Keratinocyte (primary cell): ENCODE data around the gene CORO2B. TPM values are rescaled to one million over a fixed set of nuclear protein-coding genes. Genes with fewer than 3 reads are reported as not detected.

Experiments
- DNase-seq: peaks from one replicate; pipeline ENCODE4 v3.0.0-alpha.2; 2011; ENCODE audit warnings: low read depth, missing footprints, low spot score
- FAIRE-seq: peaks from 2 replicates; lab custom pipeline; 2011; peaks lifted over from hg19 to GRCh38; lab: Jason Lieb, UNC
- H2AFZ ChIP-seq: 2 replicates; pipeline ENCODE4 v1.6.0; 2012; ENCODE audit warnings: low read length, control low read depth, inconsistent platforms; ENCODE audit not compliant: control insufficient read depth
- H3K27ac ChIP-seq: 2 replicates; pipeline ENCODE4 v1.5.1; 2011; ENCODE audit warnings: low read length; ENCODE audit not compliant: control insufficient read depth, insufficient read depth
- H3K27me3 ChIP-seq: 3 replicates; pipeline ENCODE4 v1.6.0; 2011; ENCODE audit warnings: low read length; ENCODE audit not compliant: control insufficient read depth, insufficient read depth; ENCODE audit errors: extremely low read depth
- H3K36me3 ChIP-seq, 2 experiments: 2 replicates in 1 of 2; 3 replicates in 1 of 2; pipeline ENCODE4 v1.5.1; 2011; ENCODE audit warnings: low read length in 2 of 2, mild to moderate bottlenecking in 1 of 2; ENCODE audit not compliant: control insufficient read depth in 2 of 2, insufficient read depth in 2 of 2; ENCODE audit errors: extremely low read depth in 1 of 2
- H3K4me1 ChIP-seq: 3 replicates; pipeline ENCODE4 v1.5.1; 2011; ENCODE audit warnings: low read length; ENCODE audit not compliant: control insufficient read depth, insufficient read depth; ENCODE audit errors: extremely low read depth
- H3K4me2 ChIP-seq: 3 replicates; pipeline ENCODE4 v1.6.0; 2011; ENCODE audit warnings: low read depth, low read length; ENCODE audit not compliant: control insufficient read depth, insufficient read depth; ENCODE audit errors: extremely low read depth
- H3K4me3 ChIP-seq, 3 experiments: fragments of 200-600 bp in 1 of 3; sonication (generic) in 1 of 3; 2 replicates in 2 of 3; 3 replicates in 1 of 3; pipeline ENCODE4 v1.5.1; 2011 to 2016; ENCODE audit warnings: low read length in 3 of 3, mild to moderate bottlenecking in 3 of 3, control low read depth in 2 of 3, inconsistent platforms in 1 of 3, low read depth in 1 of 3, mixed read lengths in 1 of 3, mixed run types in 1 of 3, moderate library complexity in 1 of 3; ENCODE audit not compliant: control insufficient read depth in 2 of 3, insufficient read depth in 2 of 3; ENCODE audit errors: extremely low read depth in 1 of 3
- H3K79me2 ChIP-seq: 2 replicates; pipeline ENCODE4 v1.6.0; 2012; ENCODE audit warnings: low read length; ENCODE audit not compliant: control insufficient read depth, insufficient read depth
- H3K9ac ChIP-seq: 3 replicates; pipeline ENCODE4 v1.6.0; 2011; ENCODE audit warnings: low read length; ENCODE audit not compliant: control insufficient read depth, insufficient read depth; ENCODE audit errors: extremely low read depth
- H3K9me1 ChIP-seq: 3 replicates; pipeline ENCODE4 v1.6.0; 2011; ENCODE audit warnings: low read length; ENCODE audit not compliant: control insufficient read depth, insufficient read depth; ENCODE audit errors: extremely low read depth
- H3K9me3 ChIP-seq: 2 replicates; pipeline ENCODE4 v1.5.1; 2012; ENCODE audit warnings: low read depth, low read length; ENCODE audit not compliant: control insufficient read depth
- H4K20me1 ChIP-seq: 3 replicates; pipeline ENCODE4 v1.6.0; 2011; ENCODE audit warnings: low read length; ENCODE audit not compliant: control insufficient read depth, insufficient read depth; ENCODE audit errors: extremely low read depth
- EZH2 ChIP-seq: IDR thresholded peaks from one replicate; pipeline ENCODE4 v1.6.1; 2012; ENCODE audit warnings: inconsistent platforms, mild to moderate bottlenecking, low read length, moderate library complexity
- dilution Hi-C: fragments of 300-500 bp; cut with MboI; formaldehyde crosslinking; loops from one replicate; pipeline ENCODE4 v1.7.0; 2020; ENCODE audit warnings: low sequenced_read_pairs; ENCODE audit not compliant: extremely low pct_ligation_motif_present
- polyA plus RNA-seq, 5 experiments: library from polyadenylated mRNA; depleted of rRNA in 3 of 5; stranded (reverse) in 3 of 5; stranded (forward) in 1 of 5; unstranded in 1 of 5; fragments of >200 nt; gene quantifications; 1 replicate in 1 of 5; 2 replicates in 3 of 5; 3 replicates in 1 of 5; pipeline versions ENCODE4 v1.2.1 to v1.2.3, GENCODE V29; 2011 to 2012; ENCODE audit warnings: missing spikeins in 2 of 5, low read depth in 1 of 5, low replicate concordance in 1 of 5
- TF ChIP-seq, protein P1 (sequence below), 3 experiments: IDR thresholded peaks in 1 of 3; conservative IDR thresholded peaks in 1 of 3; optimal IDR thresholded peaks in 1 of 3; 2 replicates in 2 of 3; 3 replicates in 1 of 3; pipeline versions ENCODE3 to v1.5.1; 2011; ENCODE audit warnings: low read length in 3 of 3, mild to moderate bottlenecking in 3 of 3, moderate library complexity in 2 of 3, control low read depth in 1 of 3, inconsistent platforms in 1 of 3; ENCODE audit not compliant: insufficient read depth in 2 of 3; ENCODE audit errors: extremely low read depth in 1 of 3

Gene CORO2B
- polyA plus RNA-seq, 1 donor (not counting 4 experiments of a cell fraction or from before 2014, with no cell fraction given): 0.13 TPM

GRCh38 chr15:68626739-68627138 lies 47.9 kb downstream of the CORO2B start:
- no peak for FAIRE-seq
- no peaks in the 10 kb centered on the region for H3K9me3 ChIP-seq
- no peak for DNase-seq
- no peaks in the 10 kb centered on the region for H3K36me3 ChIP-seq
- dilution Hi-C loops: no loop called here
- H3K9ac ChIP-seq: no peak overlapping the region
- no peak overlapping the region for H3K4me3 ChIP-seq
- H3K9me1 ChIP-seq: no peaks in the 10 kb centered on the region
- H4K20me1 ChIP-seq: no peaks in the 10 kb centered on the region
- H3K79me2 ChIP-seq: no peaks in the 10 kb centered on the region
- no peak overlapping the region for H3K27ac ChIP-seq
- H2AFZ ChIP-seq: no peak overlapping the region
- no peak overlapping the region for H3K4me2 ChIP-seq
- no peaks in the 10 kb centered on the region for H3K4me1 ChIP-seq
- no peak for TF ChIP-seq EZH2
- TF ChIP-seq, protein P1, sequence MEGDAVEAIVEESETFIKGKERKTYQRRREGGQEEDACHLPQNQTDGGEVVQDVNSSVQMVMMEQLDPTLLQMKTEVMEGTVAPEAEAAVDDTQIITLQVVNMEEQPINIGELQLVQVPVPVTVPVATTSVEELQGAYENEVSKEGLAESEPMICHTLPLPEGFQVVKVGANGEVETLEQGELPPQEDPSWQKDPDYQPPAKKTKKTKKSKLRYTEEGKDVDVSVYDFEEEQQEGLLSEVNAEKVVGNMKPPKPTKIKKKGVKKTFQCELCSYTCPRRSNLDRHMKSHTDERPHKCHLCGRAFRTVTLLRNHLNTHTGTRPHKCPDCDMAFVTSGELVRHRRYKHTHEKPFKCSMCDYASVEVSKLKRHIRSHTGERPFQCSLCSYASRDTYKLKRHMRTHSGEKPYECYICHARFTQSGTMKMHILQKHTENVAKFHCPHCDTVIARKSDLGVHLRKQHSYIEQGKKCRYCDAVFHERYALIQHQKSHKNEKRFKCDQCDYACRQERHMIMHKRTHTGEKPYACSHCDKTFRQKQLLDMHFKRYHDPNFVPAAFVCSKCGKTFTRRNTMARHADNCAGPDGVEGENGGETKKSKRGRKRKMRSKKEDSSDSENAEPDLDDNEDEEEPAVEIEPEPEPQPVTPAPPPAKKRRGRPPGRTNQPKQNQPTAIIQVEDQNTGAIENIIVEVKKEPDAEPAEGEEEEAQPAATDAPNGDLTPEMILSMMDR (optimal IDR thresholded peaks at IDR 0.05 in 1 of 3, IDR thresholded peaks at IDR 0.05 in 1 of 3, conservative IDR thresholded peaks at IDR 0.05 in 1 of 3; ENCODE audit: extremely low read depth in 1 of 3, insufficient read depth in 2 of 3, low read length in 3 of 3): no peak
- H3K27me3 ChIP-seq: no peaks in the 10 kb centered on the region

DNA sequence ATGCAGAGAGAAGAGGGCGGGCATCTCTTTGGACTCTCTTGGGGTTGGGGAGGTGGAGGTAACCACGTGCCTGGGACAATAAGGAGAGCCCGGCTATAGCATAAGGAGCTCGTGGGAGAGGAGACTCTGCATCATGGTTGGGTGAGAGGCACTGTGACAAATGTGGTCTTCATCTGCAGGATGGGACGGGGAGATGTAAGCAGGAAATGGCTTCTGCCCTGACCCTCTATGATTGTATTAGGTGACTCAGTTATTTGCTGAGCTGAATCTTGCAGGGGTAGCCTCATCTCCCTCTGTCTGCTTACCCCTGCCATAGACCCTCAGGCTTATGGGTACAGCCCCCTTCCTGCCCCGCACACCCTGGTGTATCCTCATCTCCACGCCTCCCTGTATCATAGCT lies 48.7 kb downstream of the CORO2B start:
- TF ChIP-seq, protein P1 (optimal IDR thresholded peaks at IDR 0.05 in 1 of 3, IDR thresholded peaks at IDR 0.05 in 1 of 3, conservative IDR thresholded peaks at IDR 0.05 in 1 of 3; ENCODE audit: extremely low read depth in 1 of 3, insufficient read depth in 2 of 3, low read length in 3 of 3): no peak
- TF ChIP-seq EZH2: no peak
- FAIRE-seq: no peak
- no peaks in the 10 kb centered on the region for H4K20me1 ChIP-seq
- H2AFZ ChIP-seq: no peak overlapping the region
- dilution Hi-C loops: no loop called here
- no peak overlapping the region for H3K4me3 ChIP-seq
- no peaks in the 10 kb centered on the region for H3K79me2 ChIP-seq
- no peaks in the 10 kb centered on the region for H3K27me3 ChIP-seq
- no peaks in the 10 kb centered on the region for H3K9me3 ChIP-seq
- H3K9me1 ChIP-seq: no peaks in the 10 kb centered on the region
- DNase-seq: no peak
- H3K4me1 ChIP-seq: no peaks in the 10 kb centered on the region
- no peak overlapping the region for H3K9ac ChIP-seq
- H3K27ac ChIP-seq: no peak overlapping the region
- H3K4me2 ChIP-seq: no peak overlapping the region
- H3K36me3 ChIP-seq: no peaks in the 10 kb centered on the region
